ENCODE data around the gene DRP2. TPM values are rescaled to one million over a fixed set of nuclear protein-coding genes. Genes with fewer than 3 reads are reported as not detected.

DRP2 gene, protein sequence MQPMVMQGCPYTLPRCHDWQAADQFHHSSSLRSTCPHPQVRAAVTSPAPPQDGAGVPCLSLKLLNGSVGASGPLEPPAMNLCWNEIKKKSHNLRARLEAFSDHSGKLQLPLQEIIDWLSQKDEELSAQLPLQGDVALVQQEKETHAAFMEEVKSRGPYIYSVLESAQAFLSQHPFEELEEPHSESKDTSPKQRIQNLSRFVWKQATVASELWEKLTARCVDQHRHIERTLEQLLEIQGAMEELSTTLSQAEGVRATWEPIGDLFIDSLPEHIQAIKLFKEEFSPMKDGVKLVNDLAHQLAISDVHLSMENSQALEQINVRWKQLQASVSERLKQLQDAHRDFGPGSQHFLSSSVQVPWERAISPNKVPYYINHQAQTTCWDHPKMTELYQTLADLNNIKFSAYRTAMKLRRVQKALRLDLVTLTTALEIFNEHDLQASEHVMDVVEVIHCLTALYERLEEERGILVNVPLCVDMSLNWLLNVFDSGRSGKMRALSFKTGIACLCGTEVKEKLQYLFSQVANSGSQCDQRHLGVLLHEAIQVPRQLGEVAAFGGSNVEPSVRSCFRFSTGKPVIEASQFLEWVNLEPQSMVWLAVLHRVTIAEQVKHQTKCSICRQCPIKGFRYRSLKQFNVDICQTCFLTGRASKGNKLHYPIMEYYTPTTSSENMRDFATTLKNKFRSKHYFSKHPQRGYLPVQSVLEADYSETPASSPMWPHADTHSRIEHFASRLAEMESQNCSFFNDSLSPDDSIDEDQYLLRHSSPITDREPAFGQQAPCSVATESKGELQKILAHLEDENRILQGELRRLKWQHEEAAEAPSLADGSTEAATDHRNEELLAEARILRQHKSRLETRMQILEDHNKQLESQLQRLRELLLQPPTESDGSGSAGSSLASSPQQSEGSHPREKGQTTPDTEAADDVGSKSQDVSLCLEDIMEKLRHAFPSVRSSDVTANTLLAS
- 0.22 and 4.0 TPM in 2 replicates for total RNA-seq

DNA sequence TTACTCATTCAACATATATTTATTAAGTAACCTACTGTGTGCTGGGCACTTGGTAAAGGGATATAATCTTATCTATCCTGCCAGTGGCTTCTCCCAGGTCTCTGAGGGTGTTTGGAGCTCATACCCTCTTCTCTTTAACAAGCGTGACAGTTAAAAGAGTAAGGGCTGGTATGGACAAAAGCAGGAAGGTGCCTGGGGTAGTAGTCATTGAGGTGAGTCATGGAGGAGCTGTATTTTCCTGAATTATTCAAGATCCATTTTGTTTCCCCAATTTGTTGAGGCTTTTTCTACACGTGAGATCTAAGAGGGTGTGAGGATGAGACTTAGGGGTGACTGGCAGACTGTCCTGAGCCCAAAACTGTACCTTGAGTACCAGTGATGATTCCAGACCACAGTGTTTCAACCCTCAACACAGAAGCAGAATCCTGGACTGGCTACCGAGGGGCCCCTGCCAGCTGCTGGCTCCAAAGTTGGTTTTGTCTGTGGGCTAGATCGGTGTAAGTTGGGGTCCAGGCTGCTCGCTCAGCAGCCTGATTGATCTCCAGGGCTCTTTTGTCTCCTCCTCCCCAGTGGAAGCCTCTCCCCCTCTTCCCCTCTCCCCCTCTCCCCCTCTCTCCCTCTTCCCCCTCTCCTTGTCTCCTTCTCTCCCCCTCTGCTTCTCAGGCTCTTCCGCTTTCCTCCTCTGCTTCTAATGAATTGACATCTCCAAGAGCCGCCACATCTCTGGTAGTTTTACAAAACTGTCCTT is at the start of gene DRP2:
DRP2 (plus strand) TSS at position 671 of the 748 bp plus-strand sequence. CDS start 11,862 bp downstream, outside the sequence.

DNA sequence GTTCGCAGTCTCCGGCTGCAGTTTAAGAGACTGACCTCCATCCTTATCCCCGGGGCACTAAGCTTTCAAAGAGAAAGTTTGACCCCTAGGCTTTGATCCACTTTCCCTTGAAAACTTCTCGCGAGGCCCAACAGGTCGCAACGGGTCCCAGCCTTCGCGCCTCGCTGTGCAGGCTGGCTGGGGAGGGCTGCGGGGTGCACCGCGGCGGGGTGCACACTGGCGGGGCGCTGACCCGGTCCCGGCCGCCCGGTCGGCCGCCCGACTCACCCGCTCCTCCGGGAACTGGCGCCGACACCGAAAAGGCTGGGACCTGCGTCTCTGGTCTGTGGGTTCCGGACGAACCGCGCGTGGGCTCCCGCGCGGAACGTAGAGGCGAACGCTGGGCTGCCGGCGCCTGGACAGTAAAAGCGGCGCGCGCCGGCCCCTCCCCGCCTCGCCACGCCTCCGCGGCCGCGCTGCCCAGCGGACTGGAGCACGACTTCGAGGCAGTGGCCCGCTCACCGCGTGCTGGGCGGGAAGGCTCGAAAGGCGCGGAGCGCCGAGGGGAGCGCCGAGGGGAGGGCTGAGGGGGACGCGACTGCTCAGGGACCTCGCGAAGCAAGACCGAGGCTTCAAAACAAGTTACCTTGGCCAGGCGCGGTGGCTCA is 71.5 kb downstream of the DRP2 start, which contains the start of gene TAF7L:
TAF7L (minus strand) TSS at position 378 of the 647 bp plus-strand sequence. CDS start 3,791 bp downstream, outside the sequence.

Small RNA genes within 50 kb of the gene (small RNA-seq; reads per million reads assigned to genes)
- gene Z70280.1 (ENCODE audit: low replicate concordance): 0.42 reads per million, percentile 13 among the genes with 10 or more reads in this experiment

Other genes with a start within 250 kb of the DRP2 start
- gene TRMT2B, start 167.7 kb upstream of the DRP2 start, total RNA-seq: 9.4 and 24.3 TPM in 2 replicates
- 0.66 and 15.2 TPM in 2 replicates for gene TMEM35A, start 140.9 kb upstream of the DRP2 start, total RNA-seq
- gene CENPI, start 121.6 kb upstream of the DRP2 start, total RNA-seq: 4.4 and 50.1 TPM in 2 replicates
- 0.22 and 1.1 TPM in 2 replicates for gene TAF7L, start 71.5 kb downstream of the DRP2 start, total RNA-seq
- 2.8 and 6.3 TPM in 2 replicates for gene TIMM8A, start 129.0 kb downstream of the DRP2 start, total RNA-seq
- gene BTK, start 166.4 kb downstream of the DRP2 start, total RNA-seq: not detected in 2 replicates
- 295 and 656 TPM in 2 replicates for gene RPL36A, start 171.2 kb downstream of the DRP2 start, total RNA-seq
- gene GLA, start 188.1 kb downstream of the DRP2 start, total RNA-seq: 38.7 and 55.1 TPM in 2 replicates
- gene HNRNPH2, start 188.4 kb downstream of the DRP2 start, total RNA-seq: 50.5 and 58.6 TPM in 2 replicates